ENCODE measurements around the gene TMEM167A. TPM values are rescaled to one million over a fixed set of nuclear protein-coding genes. Genes with fewer than 3 reads are reported as not detected.

Gene TMEM167A
- total RNA-seq, 1 experiment from 2014 or later: 139 TPM

- H3K79me1 ChIP-seq (ENCODE audit: insufficient read depth, low read depth, low read length, poor library complexity, severe bottlenecking): no peaks in the 10 kb centered on the region
- H2BK20ac ChIP-seq (ENCODE audit: low read depth, low read length, poor library complexity, severe bottlenecking): no peak overlapping the region
- H4K5ac ChIP-seq (ENCODE audit: insufficient read length, low read depth, low read length): no peak overlapping the region
- no peak overlapping the region for H4K8ac ChIP-seq (replicated peaks; ENCODE audit: insufficient read length, low read depth, low read length)
- Mint-ChIP-seq H3K4me1 (peaks cover 39 to 41% of the 10 kb centered on the region in 2 experiments), H3K36me3 (ENCODE audit: insufficient read depth in 1 of 3, low read depth in 3 of 3) (peaks cover 0 to 5% (median 0%) of the 10 kb centered on the region in 3 experiments; a peak in 1 of 7 replicates), H3K9me3 (peaks cover 0 to under 1% of the 10 kb centered on the region in 2 experiments; a peak in 1 of 5 replicates), H3K27ac (no peak overlapping the region; a peak in 1 of 7 replicates), H3K27me3 (ENCODE audit: low read depth) (no peaks in the 10 kb centered on the region), H3K4me3 (no peak overlapping the region)
- no peak overlapping the region for H4K91ac ChIP-seq (ENCODE audit: insufficient read length, low read depth, low read length)
- H3K9ac ChIP-seq (ENCODE audit: extremely low read depth, insufficient read length, low read length): no peak overlapping the region
- no peak overlapping the region for H3K27ac ChIP-seq (ENCODE audit: insufficient read length, low read depth, low read length)
- H2BK5ac ChIP-seq (ENCODE audit: insufficient read length, low read length): no peak overlapping the region
- H3K4ac ChIP-seq (ENCODE audit: low read depth, low read length): no peak overlapping the region
- WGBS (ENCODE audit: extremely low coverage, insufficient read length, low lambda C conversion rate): no CpG with 5 or more reads among the region's 5 CpGs
- peaks cover 6% of the 10 kb centered on the region; the same call in 1 of the 2 replicates for H3K4me1 ChIP-seq (ENCODE audit: insufficient read depth, low read length)
- H3K23ac ChIP-seq (ENCODE audit: insufficient read length, low read depth, low read length): no peak overlapping the region
- H2BK15ac ChIP-seq (ENCODE audit: low read depth, low read length): no peak overlapping the region
- H3T11ph ChIP-seq (ENCODE audit: low read length): no peak overlapping the region
- H2BK12ac ChIP-seq (ENCODE audit: insufficient read length, low read depth, low read length): no peak overlapping the region
- H2AFZ ChIP-seq (ENCODE audit: low read length): no peak overlapping the region
- H4K20me1 ChIP-seq (ENCODE audit: control insufficient read depth, insufficient read depth, insufficient read length): no peaks in the 10 kb centered on the region
- no peak overlapping the region for H2AK5ac ChIP-seq (ENCODE audit: insufficient read length, low read length)
- no peak for TF ChIP-seq CTCF (conservative IDR thresholded peaks at IDR 0.05)
- H3K27me3 ChIP-seq (ENCODE audit: insufficient read depth, low read length): no peaks in the 10 kb centered on the region
- H3K9me3 ChIP-seq (ENCODE audit: control insufficient read depth, low read depth, low read length): no peaks in the 10 kb centered on the region
- DNase-seq: no peak
- H3K18ac ChIP-seq (ENCODE audit: insufficient read length, low read depth, low read length): no peak overlapping the region
- no peak overlapping the region for H3K56ac ChIP-seq (ENCODE audit: insufficient read length, low read depth, low read length)
- H3K4me2 ChIP-seq (ENCODE audit: insufficient read depth, insufficient read length, low read length): no peak overlapping the region
- no peak overlapping the region for H3K14ac ChIP-seq (ENCODE audit: insufficient read depth, low read length)
- H2BK120ac ChIP-seq (ENCODE audit: low read depth, low read length, poor library complexity, severe bottlenecking): no peak overlapping the region
- no peaks in the 10 kb centered on the region for H3K23me2 ChIP-seq (ENCODE audit: insufficient read length, low read depth, low read length, poor library complexity, severe bottlenecking)
- no peaks in the 10 kb centered on the region for H3K79me2 ChIP-seq (ENCODE audit: insufficient read depth, low read length)
Observed at GRCh38 chr5:83006683-83007283, 70.4 kb downstream of the TMEM167A start.
